Measurements from ENCODE around the gene ATG4D.
A peak's percentile ranks its signal among the peaks of the same experiment; 100 is the strongest.

ATG4D gene

DNA sequence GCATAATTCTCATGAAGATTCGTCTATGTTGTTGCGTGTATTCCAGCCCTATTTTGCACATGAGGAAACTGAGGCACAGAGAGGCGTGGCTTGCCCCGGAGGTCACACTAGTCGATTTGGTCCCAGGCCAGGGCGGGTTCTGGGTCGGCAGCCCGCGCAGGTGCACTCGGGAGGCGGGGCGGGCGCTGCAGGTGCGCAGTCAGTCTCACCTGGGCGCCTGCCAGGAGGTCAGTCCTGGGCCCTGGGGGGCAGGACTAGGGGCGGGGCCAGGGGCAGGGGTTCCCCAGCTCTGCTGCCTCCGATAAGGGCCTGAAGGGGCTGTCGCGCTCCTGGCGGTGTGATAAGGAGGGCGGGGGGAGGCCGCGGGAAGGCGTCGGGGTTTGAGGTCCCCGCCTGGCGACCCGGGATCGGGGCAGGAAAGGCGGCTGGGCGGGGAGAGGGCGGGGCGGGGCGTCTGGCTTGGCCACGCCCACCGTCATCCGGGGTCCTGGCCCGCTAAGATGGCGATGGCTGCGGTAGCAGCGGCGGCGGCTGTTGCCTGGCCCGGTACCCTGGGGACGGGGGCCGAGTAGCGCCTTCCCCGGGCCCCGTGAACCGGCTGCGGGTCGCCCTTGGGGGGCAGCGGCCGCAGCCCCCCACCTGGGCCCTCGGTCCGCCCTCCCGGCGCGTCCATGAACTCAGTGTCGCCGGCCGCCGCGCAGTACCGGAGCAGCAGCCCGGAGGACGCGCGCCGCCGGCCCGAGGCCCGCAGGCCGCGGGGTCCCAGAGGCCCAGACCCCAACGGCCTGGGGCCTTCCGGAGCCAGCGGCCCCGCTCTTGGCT, at the start of gene ATG4D:
TSS of gene ATG4D (plus strand) at position 485 of the 822 bp plus-strand sequence. CDS start at position 672, 187 bp downstream.
- peak; percentile 90 for DNase-seq

DNA sequence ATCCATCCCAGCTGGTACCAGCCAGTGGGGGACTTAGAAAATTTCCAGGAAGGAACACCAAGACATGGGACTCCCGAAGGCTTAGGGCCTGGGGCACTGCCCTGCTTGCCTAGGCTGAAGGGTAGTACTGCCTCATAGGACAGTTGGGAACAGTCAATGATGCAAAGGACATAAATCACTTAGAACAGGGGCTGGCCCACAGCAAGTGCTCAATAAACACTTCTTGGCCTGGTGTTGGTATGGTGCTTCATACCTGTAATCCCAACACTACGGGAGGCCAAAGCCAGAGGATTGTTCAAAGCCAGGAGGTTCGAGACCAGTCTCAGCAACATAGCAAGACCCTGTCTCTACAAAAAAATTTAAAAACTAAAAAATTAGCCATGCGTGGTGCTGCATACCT, 46.3 kb upstream of the ATG4D start:
- no peak for DNase-seq

DNA sequence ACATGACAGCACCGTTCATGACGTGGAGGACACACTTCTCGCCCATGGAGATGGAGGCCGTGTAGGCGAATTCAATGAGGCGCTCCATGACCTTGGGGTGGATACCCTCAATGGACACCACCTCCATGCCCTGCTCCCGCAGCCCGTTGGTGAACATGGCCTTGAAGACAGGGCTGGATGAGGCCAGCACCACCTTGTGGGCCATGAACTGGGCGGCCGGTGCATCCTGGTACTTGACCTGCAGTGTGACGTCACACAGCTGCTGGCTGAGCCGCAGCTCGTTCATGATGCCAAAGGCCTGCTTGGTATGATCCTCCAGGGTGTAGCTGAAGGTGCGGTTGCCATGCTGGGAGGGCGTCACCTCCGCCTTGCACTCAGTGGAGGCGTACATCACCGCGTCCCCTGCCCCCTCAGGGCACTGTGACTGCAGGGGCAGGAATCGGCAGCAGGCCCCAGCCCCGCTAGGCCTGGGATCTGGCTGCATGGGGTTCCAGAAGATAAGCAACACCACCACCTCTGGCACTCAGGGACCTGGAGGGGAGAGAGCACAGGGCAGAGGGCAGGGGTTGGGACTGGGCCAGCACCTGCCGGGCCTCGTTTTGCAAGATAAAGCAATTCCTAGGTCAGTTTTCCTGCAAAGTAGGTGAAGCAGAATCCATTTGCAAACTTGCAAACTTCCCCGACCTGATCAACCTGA, 44.0 kb upstream of the ATG4D start:
- DNase-seq = no peak

DNA sequence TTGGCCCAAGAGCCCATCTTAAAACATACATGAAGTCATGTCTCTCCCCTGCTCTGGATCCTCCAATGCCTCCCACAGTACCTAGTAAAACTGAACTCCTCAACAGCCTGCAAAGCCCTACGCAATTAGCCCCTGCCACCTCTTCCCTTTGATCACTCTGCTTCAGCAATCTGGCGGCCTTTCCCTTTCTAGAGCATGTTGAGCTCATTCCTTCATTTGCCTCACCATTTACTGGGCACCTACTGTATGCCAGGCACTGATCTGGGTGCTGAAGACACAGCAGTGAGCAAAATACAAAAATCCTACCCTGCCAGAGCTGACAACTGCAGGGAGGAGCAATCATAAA, 43.5 kb upstream of the ATG4D start:
- DNase-seq = no peak

DNA sequence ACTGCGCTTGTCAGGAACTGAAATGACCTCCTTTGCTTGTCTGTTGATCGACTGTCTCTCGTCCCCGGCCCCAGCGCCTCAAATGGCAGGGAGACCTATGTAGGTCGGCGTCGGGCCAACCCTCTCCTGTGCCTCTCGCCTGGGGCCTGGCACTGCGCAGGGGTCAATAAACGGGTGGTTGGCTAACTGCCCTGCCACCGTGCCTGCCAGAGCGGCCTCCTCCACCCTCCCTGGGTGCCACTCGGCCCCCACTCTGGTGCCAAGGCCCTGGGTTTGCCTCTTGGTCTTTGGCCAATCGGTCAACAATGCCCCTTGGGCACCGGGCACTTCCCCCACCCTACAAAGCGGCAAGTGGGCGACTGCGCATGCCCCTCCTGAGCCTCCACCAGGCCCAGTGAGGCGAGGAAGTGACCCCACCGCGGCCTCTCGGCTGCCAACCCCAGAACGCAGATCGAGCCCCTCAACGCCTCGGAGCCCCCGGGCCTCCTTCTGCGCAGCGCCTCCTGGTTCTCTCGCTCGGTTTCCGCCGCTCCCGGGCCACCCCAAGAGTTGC, 41.7 kb upstream of the ATG4D start:
- peak; percentile 74 for DNase-seq

DNA sequence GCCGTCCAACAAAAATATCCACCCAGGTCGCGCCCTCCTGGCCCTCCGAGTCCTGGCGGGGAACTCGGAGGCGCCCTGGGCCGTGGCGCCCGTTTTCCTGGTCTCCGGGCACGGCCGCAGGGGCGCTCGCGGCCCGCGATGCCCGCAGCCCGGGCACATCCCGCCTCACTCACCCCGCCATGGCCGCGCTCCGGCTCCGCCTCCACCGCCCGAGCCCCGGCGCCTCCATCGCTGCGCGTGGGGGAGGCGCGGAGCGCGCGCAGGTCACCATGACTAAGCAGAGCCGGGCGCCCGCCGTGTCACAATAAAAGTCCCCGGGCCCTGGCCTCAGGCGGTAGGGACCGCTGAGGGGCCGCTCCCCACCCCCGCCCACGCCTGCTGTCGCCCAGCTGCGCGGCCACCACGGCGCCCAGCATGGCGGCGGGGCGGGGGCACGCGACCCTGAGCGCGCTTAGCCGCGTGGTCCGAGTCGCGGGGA, 41.1 kb upstream of the ATG4D start:
- DNase-seq = peak; percentile 94

DNA sequence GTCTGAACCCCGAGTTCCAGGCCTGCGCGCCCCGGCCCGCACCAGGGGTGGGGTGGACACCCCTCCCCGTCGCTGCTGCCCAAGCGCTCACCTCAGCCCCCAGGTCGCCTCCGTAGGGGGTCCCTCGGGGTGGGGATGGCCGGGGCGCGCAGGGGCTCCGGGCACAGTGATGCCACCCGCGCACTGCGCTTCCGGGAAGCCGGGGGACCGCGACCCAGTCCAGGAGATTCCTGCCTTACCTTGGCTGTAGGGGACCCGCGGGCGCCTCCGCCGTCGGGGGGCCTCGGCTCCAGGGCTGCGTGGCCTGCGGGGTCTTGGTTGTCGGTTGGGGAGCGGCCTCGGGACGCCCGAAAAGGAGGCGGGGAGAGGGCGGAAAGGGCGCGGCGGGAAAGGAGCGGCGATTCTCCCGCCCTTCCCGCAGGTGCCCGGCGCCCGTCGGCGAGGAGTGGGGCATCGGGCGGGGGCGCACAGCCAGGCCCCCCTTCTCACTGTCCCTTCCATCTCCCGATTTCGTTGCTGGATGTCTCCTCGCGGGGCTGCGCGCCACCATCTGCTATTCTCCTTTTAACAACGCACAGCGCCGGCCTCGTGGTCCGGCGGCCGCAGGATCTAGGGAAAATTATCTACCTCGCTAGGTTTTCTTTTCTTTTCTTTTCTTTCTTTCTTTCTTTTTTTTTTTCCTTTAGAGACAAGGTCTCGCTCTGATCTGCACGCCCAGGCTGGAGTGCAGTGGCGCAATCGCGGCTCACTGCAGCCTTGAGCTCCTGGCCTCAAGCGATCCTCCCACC, 40.5 kb upstream of the ATG4D start, which contains the start of gene KEAP1:
TSS of gene KEAP1 (minus strand) at position 355 of the 788 bp plus-strand sequence. CDS start 3,323 bp downstream, outside the sequence.
- DNase-seq = no peak

DNA sequence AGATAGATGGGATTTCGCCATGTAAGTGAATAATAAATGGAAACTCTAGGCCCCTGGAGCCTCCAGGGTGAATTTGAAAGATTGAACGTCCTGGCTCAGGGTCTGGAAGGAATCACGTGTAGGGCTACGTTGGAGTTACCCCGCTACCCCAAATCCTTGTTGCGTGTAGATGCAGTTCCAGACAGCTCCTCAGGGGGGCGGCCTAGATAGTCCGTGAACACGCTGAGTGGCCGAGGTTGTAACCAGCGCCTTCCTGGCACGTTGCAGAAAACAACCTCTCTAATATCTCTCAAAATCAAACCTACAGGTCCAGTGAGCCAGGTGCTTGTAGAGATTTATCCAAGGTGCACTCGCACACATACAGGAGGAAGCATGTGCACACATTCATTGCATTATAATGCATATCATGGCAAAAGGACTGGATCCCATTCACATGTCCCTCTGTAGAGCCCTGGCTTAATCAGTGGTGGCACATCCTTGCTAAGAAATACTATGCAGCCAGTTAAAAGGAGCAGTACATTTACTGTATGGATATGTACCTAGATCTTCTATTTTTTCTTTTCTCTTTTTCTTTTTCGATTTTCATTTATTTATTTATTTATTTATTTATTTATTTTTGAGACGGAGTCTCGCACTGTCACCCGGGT, 38.0 kb upstream of the ATG4D start:
- peak; percentile 67 for DNase-seq

DNA sequence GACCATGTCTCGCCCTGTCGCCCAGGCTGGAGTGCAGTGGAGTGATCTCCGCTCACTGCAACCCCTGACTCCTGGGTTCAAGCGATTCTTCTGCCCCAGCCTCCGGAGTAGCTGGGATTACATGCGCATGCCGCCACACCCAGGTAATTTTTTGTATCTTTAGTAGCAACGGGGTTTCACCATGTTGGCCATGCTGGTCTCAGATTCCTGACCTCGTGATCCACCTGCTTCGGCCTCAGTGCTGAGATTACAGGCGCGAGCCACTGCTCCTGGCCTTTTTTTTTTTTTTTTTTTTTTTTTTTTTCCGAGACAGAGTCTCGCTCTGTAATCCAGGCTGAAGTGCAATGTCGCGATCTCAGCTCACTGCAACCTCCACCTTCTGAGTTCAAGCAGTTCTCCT, 35.7 kb upstream of the ATG4D start:
- no peak for DNase-seq

DNA sequence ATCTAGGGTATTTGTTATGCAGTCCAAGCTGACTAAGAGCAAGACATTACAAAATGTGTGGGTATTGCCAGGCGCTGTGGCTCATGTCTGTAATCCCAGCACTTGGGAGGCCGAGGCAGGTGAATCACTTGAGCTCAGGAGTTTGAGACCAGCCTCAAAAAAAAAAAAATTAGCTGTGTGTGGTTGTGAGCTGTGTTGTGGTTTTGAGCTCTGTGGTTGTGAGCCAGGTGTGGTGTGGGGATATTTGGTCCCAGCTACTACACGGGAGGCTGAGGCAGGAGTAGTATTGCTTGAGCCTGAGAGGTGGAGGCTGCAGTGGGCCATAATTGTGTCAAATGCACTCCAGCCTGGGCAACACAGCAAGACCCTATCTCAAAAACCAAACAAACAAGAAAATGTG, 35.0 kb upstream of the ATG4D start:
- DNase-seq = no peak

DNA sequence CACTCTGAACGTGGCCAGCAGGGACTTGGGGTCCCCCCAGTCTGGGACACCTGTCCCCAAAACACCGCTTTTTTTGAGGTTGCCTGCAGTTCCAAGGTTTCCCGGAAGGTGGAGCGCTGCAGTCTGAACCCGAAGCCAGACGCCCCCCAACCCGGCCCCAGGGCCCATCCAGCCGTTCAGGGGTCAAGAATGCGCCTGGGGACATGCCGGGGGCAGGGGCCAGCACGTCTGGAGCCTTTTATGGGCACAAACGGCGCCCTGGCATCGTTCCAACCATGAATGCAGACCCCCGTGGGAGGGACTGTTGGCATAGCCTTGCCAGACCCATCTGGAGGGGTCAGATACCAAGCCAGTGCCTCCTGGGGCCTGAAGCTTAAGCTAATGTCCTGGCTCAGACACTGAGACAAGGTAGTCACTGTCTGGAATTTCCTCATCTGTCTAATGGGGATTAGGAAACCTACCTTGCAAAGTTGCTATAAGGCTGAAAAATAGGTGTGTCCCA, 33.4 kb upstream of the ATG4D start:
- no peak for DNase-seq

DNA sequence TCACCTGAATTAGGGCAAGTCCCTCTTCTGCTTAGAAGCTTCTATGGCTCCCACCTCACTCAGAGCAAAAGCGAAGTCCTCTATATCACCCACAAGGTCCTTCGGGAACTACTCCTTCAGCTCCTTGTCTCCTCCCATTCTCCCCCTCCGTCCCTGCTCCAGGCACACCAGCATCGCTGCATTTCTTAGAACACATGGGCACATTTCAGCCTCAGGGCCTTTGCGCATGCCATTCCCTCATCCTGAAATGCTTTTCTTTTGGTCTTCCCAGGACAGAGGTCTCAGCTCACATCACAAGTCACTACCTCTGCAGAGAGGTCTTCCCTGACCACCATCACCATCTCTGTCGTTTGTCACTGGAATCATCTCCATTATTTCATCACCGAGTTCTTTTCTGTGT, 30.5 kb upstream of the ATG4D start:
- DNase-seq = no peak

DNA sequence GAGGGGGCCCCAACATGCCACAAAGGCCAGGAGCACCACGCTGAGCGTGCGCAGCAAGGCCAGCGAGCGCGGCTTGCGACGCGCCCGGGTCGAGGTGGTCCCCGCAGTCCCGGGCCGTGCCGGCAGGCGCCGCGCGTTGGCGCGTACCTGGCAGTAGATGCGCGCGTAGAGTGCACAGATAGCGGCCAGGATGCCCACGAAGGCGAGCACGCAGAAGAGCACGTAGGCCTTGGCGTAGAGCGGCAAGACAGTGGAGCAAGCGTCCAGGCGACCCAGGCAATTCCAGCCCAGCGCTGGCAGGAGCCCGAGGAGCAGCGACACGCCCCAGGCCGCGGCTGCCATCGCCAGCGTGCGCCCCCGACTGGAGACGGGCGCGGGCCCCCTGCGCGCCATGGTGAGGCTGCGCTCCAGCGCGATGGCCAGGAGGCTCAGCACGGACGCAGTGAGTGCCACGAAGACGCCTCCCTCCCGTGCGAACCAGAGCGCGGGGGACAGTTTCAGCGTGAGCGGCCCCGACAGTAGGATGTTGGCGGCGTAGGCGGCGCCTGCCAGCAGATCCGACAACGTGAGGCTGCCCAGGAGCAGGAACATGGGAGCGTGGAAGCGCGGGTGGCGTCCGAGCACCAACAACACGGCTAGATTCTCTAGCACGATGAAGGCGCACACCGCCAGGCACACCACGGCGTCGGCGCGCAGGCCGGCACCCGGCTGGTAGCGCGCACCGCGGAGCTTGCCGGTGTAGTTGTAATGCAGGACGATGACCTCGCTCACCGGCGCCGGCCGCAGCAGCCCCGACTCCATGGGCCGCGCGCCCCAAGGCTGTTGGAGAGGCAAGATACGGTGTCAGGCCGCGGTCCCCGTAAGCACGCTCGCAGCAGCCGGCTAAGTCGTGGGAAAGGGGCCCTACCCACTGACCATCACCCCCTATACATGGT, 29.2 kb upstream of the ATG4D start:
- no peak for DNase-seq

DNA sequence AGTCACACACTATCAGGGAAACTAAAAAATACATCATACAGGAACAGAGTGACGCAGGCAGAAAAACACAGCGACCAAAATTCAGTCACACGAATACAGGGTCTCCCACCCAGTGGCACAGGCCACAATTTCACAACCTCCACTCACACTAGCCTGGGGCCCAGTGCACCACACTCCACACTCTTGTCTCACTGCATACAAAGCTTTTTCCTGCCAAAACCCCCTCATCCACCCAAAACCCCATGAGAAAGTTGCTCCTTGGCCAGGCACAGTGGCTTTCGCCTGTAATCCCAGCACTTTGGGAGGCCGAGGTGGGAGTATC, 27.7 kb upstream of the ATG4D start:
- no peak for DNase-seq

DNA sequence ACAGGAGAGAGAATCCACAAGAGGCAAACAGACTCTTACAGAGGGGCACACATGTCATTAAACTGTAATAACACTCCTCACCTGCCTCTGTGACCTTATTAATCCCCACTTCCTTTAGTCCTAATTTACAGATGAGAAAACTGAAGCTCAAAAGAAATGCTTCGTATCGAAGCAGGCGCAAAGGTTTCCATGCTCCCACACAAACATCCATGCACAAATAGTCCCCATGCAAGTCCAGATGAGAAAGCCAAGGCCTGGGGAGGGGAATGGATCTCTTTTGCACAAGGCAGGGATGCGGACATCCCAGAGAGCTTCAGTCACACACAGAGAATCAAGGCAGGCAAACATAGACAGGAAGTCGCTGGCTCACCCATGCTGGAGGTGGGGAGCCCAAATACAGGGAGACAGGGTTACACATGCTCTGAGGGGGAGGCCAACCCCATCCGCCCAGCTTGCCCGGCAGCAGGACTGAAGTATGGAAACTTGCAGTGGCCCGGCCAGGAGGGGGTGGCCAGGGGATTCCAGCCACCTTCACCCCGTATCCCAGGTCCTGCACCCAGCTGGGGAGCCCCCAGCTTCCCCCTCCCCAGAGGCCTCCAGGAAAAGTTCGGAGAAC, 26.9 kb upstream of the ATG4D start:
- DNase-seq = no peak

DNA sequence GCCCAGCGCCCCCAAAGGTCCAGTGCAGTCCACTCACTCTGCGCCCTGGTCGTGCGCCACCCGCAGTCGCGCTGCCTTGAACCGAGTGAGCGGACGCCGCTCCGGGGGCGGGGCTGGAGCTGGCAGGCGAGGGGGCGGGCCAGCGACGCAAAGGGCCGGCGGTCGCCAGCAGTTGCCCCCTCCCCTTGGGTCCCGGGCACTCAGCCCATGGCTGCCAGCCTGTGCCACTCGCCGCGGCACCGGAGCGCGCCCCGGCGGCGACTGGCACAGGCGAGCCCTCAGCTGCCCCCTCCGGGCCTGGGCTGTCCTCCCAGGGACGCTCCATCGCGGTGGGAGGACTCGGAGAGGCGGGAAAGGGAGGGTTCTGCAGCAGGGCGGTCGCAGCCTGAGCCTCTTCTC, 26.3 kb upstream of the ATG4D start, which contains the start of gene S1PR5:
TSS of gene S1PR5 (minus strand) at position 87 of the 399 bp plus-strand sequence. CDS start 2,436 bp downstream, outside the sequence.
- no peak for DNase-seq

DNA sequence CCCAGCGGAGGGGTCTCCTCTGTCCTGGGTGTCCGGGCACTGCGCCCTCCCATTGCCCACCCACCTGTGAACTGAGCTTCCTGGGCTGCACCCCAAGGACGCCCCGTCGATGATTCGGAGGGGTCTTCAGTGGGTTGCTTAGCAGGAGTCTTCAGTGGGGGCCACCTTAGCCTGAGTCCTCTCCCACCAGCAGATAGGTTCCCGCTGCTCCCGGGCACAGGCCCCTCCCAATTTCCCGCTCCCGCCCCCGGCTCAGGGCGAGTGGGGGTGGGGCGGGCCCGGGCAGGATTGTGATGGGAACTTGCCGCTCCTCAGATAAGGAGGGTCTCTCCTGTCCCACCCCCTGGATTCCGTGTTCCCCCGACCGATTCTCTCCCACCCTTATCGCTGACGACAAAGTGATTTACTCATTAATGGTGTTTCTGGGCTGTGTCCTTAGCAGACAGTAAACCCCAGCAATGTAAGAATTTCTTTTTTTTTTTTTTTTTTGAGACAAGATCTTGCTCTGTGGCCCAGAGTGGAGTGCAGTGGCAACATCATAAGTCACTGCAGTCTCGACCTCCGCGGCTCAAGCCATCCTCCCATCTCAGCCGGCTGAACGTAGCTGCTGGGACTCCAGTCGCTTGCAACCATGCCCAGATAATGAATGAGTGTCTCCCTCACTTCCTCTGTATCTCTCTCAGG, 25.8 kb upstream of the ATG4D start:
- no peak for DNase-seq

DNA sequence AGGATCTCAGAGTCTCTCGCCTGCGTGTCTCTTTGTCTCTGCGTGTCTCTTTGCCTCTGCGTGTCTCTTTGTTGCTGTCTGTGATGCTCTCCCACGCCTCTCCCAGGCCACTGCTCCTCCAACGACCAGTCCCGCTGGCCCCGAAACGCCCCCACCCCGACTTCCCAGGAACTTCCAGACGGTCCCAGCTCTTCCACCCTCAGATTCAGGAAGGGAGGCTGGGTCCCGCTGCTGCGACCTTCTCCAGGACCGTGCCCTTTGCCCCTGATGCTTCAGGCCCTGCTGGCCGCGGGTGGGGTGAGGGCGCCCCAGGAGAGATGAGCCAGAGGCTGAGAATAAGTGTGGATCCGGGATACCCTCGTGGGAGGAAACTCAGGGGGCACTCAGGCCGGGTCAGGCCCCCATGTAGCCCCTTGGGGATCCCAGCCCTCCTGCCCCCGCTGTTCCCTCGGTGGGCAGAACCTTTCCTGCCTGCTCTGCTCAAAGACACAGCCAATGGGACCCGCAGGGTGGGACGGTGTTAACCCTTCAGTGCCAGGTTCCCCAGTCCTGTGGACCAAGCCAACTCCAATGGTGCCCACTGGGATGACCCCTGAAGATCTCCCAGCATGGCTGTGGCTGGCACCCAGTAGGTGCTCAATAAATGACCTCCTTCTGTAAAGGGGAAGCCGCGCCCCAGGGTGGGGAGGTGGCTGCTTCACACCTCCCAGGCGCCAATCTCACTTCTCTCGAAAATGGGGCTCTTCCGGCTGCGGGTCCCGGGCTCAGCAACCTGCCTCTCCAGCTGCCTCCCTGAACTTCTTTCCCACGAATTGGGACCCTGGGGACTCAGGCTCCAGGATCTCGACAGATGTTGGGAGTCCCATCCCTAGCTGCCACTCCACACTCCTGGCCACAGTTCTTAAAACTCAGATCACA, 25.0 kb upstream of the ATG4D start:
- DNase-seq = no peak

DNA sequence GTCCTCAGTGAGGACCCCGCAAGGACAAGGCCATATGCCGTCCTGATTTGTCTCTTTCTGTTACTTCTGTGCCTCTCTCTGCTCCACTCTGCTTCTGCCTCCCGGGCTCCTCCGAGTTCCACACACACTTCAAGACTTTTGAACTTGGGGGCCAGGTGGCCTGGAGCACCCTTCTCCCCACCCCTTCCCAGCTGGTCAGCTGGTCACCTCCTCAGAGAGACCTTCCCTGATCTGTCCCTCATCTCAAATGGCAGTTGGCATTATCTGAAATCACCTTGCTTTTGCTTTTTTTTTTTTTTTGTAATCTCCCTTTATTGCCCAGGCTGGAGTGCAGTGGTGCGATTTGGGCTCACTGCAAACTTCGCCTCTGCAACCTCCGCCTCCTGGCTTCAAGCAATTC, 24.3 kb upstream of the ATG4D start:
- DNase-seq = no peak

All from right forelimb (tissue), 1 donor.